DMS 273 (cell line): Measurements from ENCODE around the gene MAP3K4.

ENCODE experiments used
- DNase-seq: peaks from one replicate; lab custom pipeline; 2025; ENCODE audit not compliant: unreplicated experiment; lab: John Stamatoyannopoulos, UW

The MAP3K4 gene

DNA sequence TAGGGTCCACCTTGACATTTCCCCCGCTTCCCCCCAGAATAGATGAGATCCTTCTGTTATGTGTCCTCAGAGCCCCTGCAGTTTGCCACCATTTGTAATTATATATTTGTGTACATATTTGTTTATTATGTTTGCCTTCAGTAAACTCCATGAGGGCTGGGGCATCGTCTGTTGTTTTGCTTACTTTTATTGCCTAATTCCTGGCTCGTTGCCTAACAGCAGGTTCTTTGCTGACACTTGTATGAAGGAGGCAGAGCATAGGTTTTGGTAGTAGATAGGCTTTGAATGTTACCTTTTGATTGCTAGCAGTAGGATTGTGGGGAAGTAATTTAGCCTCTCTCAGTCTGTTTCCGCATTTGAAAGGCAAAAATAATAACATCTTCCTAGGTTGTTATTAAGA lies 9.9 kb downstream of the MAP3K4 start:
- DNase-seq = peak; percentile 73

DNA sequence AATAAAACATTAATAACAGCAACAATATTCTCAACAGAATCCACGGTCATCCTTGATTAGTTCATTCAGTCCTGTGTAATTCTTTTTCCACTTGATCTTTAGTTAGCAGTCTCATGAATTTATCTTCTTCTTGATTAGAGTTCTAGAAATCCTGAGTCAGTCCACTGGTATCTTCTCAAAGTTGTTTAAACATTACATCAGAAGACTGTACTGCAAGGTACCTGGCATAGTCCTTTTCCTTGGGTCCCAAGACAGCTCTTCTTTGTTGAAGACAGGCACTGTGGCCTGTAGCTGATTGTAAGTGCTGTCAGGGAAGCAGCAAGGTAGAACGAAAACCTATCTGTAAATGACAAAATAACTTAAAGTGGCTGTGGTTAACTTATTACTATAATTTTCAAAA lies 11.8 kb downstream of the MAP3K4 start:
- no peak for DNase-seq

DNA sequence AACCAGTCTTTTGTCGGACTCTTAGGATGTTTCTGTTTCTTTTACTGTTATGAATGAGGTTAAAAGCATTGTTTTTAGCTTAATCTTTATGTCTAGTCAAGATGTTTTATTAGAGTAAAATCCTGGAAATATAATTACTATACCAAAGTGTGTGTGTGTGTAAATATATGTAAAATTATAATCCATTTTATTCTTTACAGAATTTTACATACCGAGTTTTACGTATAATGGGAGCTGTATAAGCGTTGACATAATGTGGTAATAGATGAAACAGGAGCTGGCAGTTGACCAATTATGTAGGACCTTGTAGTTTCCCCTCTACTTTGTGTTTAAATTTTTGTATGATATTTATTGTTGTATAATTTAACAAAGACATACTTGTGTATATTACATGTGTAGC lies 16.7 kb downstream of the MAP3K4 start:
- no peak for DNase-seq

DNA sequence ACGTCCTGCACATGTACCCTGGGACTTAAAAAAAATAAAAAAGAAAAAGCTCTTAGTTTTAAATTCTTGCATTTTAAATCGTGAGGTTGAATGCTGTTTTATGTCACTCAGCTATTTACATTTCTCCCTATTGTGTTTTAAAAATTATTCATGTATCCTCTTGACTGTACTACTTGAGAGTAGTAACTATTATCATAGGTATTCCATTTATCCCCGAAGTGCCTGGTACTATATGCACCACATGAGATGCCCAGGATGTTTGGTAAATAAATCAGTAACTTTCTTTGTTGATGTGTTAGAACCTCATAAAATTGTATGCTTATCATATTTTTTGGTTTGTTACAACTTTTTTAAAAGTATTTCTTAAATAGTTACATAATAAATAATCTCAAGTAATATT lies 18.4 kb downstream of the MAP3K4 start:
- no peak for DNase-seq

DNA sequence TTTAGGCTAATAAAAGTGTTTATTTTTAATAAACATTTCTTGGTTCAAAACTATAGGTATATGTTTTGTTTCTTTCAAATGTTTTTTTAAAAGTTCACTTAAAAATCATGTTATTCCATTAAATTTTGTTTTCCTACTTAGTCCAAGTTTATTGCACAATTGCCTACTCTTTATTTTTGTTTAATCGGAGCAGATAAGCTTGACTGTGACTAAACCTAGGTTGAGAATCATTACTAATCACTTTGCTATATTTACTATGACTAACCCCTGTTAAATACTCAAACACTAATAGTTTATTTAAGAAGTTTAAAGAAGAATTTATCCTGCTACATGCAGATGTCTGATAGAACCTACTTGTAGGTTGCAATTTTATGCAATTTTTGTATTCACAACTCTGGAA lies 18.8 kb downstream of the MAP3K4 start:
- DNase-seq = no peak

DNA sequence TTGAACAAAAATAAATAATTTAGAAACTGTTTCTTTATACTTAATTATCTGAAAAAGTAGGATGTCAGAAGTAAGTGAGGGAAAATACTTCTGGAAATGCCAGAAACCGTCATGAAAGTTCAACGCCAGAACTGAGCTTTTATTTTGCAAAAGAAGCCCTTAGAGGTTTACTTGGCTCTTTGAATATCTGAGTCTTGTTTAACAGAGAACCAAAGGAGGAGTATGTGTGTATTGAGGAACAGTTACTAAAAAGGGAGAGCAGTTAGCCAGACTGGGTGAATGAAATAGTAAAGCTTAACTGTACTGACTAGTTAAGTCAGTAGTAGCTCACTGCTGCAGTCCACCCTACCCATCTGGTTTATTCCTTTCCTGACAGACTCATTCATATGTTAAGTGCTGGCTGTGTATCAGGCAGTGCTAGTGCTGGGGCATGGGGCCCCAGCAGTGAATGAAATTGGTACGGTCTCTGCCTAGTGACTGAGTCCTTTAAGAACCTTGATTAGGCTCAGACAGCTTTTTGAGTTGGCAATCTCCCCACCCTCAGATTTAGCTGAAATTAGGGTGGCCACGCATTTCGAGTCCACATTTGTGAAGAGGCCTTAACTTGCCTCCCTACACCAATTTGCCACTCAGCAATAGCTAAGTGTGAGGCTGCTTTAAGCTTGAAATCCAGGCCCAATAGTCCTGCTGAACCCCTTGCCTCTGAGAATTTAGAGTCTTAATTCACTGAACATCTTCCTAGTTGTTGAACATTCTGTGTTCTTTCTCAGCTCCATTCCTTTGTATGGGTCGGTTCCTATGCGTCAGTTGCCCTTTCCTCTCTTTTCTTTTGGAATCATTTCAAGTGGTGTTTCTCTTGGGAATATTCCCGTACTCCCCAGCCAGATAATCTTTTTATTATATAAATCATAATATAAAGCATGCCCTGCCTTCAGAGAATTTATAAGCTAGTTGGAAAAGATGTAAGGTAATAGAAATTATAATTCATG lies 20.2 kb downstream of the MAP3K4 start:
- DNase-seq = peak; percentile 53

DNA sequence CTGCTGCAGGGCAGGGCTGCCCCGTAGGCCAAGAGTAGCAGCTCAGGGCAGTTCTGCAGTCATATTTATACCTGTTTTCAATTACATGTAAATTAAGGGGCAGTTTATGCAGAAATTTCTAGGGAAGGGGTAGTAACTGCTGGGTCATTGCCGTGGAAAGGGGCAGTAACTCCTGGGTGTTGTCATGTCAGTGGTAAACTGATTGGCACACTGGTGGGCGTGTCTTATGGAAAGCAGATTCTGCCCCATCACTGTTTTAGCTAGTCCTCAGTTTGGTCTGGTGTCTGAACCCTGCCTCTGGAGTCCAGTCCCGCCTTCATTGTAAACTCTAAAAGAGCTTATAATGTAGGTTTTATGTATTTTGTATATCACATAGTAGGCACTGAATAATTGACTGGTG lies 22.1 kb downstream of the MAP3K4 start:
- no peak for DNase-seq

DNA sequence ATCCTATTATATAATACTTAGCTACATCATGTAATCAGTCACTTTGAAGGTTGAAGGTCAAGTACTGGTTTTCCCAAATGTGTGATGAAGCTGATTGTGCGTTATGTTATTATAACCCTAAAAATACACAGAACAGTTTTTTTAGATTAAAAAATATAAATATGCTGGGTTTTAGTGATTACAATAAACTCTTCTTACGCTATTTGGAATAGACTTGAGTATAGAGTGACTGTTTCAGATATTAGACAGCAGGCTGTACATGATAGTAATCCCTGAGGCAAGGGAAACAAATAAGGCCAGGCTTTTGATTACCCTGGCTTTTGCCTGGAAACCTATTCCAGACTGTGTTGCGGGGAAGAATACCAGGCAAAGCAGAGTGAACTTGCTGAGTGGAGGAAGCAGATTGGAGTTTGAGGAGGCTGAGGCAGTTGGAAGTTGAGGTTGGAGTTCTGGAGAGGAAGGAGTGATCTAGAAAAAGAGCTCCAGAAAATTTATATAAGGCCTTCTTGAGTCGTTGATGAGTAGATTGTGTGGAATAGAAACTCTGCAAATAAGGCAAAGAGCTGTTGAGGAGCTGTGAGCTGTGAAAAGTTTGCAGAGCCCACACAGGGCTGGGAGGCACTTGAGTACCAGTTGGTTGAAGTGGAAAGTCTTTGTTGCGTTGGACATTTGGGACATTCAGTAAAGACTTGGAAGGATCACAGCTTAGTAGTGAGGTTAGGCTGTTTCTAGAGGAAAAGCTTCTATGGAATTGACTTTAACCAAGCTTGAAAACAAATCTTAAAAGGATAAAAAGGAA lies 26.4 kb downstream of the MAP3K4 start:
- DNase-seq = no peak

DNA sequence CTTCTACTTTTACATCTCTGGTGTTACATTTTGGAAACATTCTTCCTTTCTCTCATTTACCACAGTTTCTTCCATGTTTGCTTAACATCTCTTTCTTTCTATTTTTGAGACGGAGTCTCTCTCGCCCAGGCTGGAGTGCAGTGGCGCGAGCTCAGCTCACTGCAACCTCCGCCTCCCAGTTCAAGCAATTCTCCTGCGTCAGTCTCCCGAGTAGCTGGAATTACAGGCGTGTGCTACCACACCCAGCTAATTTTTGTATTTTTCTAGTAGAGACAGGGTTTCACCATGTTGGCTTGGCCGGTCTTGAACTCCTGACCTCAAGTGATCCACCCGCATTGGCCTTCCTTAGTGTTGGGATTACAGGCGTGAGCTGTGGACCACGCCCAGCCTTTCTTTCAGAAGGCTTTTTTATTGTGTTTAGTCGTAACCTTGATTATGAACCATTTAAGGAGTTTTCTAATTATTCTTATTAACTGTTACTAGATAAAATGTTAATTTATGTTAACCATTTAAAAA lies 27.8 kb downstream of the MAP3K4 start:
- DNase-seq = no peak

DNA sequence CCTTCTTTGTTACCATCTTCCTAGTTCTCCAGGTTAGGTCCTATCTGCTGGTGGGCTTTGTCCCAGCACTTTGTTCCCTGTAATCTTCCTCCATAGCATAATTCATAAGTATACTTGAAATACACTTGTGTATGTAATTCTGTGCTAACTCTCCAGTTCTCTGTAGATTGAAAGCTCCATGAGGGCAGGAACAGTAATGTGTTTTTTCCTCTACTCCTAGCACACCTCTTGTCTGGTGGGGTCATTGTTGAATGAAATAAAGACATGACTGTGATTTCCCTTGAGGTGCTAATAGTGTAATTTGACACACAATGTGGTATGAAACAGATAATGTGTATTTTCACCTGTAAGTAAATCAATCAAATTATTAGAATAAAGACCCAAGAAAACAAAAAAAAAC lies 30.0 kb downstream of the MAP3K4 start:
- DNase-seq = no peak

DNA sequence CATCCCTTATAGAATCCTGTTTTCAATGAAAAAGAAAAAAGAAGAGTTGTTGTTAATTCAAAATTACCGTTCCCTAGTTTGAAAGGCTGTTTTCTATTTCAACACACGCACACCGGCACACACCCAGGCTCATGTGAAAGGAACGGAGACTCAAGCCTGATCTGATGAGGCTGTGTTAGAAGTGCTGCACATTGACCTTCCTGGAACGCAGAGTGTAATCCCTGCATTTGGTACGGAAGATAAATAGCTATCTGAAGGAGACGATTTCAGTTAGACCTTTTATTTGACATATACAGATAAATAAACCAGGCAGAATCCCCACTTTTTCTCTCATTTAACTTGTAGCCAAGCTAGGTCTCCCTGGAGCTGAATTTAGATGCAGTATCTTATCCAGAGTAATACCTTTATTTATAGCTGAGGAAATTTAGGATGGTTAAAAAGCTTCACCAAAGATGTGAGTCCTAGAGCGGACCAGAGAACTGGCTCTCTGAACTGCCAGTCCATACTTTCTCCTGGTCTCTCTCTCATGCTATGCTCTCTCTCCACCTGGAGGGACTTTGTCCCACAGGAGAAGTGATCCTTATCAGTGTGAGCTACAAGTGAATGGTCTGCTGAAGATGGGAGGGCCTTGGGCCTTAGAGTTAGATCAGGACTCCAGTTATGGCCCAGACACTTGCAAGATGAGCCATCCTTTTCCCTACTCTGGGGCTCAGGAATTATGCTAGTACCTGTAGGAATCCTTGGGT lies 30.6 kb downstream of the MAP3K4 start:
- DNase-seq = no peak

DNA sequence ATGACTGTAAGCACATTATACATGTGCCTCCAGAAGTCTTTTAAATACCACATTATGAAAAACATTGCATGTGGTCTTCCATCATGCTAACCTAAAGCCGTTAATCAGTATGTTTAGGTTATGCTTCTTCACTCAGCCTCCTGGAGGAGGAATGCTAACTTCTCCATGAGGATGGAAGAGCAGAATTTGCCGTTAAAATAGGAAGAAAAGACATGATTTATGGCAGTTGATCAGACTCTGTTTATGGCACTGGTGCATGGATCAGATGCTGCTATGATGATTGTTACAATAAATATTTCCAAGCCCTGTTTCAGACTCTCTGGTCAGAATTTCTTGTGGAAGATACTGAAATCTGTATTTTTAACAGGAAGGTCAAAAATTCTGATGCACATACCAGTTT lies 31.7 kb downstream of the MAP3K4 start:
- no peak for DNase-seq

DNA sequence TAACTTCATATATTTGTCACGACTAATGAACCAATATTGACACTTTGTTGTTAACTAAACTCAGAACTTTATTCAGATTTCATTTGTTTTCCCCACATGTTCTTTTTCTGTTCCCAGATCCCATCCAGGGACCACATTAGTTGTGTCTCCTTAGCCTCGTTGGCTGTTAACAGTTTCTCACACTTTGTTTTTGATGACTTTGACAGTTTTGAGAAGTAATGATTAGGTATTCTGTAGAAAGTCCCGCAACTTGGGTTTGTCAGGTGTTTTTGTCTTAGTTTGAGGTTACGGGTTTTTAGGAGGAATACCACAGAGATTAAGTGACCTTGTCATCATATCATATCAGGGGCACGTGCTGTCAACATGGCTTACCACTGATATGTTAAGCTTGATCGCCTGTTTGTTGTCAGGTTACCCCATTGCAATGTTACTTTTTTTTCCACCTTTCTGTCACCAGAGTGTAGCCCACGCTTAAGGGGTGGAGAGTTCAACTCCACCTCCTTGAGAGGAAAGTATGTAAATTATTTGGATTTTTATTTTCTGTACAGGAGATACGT lies 32.9 kb downstream of the MAP3K4 start:
- no peak for DNase-seq

DNA sequence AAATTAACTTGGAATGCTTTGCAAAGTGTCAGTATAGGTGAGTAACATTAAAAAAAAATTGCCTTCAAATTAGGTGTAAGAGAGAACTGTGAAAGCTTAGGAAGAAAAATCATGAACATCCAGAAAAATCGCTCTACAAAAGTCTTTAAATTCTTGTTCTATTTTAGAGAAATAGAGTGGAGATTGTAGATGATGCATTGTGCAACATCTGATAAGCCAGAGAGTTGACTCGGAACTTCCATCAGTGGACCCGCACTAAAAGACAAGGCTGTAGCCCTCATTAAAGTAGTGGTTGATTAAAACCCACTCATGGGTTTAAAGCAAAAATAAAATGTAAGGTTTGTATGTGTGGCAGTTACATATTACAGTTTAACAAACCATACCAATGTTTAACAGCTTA lies 35.8 kb downstream of the MAP3K4 start:
- no peak for DNase-seq

DNA sequence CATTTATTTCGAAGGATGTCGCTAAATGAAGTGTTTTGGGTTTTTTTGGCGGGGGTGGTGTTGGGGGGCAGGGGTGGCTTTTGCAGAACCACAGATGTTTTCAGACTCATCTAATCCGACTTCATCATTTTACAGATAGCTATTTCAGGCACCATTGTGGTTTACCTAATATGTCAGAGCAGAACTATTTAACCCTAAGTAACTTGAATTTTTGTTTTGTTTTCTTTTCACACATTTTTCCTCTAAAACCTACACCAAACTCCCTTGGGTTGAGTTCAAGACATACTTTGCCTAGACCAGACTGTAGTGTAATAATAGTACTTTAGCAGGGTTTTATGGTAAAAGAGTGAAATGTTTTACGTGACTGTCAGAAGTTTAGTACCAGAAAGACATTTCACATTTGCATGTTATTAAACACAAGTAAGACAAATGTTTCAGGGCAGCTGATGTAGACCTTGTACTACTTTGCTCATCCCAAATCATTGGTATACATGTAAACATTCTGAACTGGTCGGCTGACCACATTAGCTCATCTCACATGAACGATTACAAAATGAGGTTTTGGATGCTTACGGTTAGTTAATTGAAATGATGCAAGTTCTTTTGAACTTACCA lies 37.7 kb downstream of the MAP3K4 start:
- no peak for DNase-seq

DNA sequence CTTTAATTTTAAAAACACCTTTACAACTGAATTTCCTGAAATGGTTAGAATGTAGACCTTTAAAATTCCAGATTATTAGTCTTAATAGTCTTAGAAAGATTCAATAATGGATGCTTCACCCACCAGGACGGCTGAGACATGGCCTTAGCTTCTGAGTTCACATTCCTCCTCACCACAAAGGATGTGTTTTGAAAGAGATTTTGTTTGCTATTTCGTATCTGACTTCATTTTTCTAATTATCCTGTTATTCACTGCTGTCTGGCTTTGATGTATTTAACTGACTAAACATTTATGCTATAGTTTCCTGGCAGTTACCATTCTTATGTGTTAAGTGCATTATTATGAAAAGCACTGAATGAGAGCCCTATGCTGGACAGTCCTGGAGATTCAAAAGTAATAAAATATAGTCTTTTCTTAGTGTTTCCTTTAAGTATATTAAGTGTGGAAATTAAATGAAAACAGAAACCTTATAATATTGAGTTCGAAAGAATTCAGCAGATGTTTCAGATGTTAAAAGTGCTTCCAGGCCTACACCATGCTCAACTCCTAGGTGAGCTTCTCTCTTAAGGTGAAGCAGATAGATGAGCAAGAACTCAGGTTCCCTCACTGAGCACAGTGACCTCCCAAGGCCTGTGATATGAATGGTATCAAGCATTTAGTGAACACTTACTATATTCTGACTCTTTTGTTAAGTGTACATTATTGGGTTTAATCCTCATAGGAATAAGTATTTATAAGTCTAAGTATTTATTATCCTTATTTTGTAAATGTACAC lies 40.3 kb downstream of the MAP3K4 start:
- DNase-seq = peak; percentile 6

DNA sequence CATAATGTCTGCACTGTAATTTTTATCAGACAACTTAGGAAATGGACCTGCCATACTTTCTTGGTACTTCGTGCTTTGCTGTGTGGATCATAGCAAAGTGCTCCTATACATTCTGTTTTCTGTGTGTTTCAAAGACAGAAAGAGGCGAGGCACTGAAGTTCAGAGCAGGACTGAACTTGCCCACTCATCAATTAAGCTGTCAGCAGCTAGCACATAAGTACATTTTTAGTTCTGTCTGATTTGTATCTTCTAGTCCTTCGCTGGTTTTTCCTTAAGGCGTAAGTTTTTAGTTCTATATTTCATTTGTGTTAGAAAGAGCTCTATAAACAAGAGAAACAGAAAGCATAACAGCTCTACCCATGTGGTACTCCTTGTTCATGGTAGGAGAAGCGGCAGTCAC lies 42.1 kb downstream of the MAP3K4 start:
- peak; percentile 33 for DNase-seq

DNA sequence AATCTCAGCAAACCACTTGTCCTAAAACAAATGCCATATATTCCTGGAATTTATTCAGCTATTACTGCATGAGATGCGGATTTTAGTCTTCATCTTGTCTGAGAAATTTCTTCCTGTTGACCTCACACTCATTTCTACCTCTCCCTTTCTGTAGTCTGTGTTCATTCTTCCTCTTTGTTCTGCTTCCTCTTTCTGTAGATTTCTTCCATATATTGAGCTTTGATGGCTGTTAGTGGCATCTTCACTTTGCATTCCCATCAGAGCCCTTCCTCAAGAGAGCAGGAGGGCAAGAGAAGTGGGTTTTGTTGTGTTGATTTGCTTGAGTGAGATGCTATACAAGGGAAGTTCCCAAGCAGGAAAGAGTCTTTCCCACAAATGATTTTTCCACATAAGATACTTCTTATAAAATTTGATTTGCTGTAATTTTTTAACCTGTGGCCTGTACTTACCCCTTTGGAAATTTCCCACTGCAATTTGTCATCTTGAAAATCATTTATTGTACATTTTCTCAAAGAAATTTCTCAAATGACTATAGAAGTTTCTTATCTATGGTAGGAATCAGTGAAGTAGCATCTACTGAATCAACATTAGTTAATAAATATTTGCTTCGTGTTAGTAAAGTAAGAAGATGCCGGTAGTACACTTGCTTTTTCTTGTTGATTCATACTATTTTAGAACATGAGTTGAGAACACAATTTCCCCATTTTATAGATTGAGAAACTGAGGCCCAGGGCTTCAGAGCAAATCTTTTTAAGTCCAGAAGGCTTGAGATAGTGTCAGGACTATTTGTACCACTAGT lies 43.8 kb downstream of the MAP3K4 start:
- no peak for DNase-seq

DNA sequence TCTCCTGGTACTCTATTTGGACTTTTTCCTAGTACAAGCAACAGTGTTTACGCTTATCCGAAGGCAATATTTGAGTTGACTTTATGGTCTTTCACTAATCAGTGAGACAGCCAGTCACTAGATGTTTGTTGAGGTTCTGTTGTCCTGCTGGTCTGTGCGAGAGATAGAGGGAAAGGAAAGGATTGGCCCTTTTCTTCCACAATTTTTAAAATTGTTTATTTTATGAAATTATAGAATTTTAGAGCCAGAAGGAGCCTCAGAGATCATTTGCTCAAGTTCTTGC lies 44.4 kb downstream of the MAP3K4 start:
- no peak for DNase-seq
